ENCODE data around the gene HRH2.
"Not testable (repeated sequence)": the region's sequence is repeated elsewhere in the genome, so short reads cannot be mapped to it uniquely, and the experiment has no call there.

The HRH2 gene

DNA sequence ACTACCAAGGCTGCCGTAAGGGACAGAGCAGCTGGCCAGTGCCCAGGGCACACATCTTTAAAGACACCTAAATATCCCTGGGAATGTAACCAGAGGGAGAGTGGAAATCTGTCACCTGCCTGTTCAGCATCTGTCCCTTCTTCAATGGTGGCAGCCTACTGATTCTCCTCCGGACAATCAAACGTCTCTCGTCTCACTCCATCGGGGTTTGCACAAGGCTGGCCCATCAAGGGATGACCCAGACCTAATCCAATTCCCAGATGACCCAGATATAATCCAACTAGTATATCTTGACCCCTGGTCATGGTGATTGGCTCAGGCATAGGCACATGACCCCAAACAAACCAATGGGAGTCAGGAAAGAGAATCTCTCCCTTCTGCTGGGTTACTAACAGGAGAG, 93.5 kb downstream of the HRH2 start:
- no peak for DNase-seq (ENCODE audit: low read depth in 2 of 2)
- no peak overlapping the region for H3K4me3 ChIP-seq (replicated peaks in 1 of 2; ENCODE audit: low read depth in 2 of 2, low read length in 2 of 2)
- TF ChIP-seq, protein P1, sequence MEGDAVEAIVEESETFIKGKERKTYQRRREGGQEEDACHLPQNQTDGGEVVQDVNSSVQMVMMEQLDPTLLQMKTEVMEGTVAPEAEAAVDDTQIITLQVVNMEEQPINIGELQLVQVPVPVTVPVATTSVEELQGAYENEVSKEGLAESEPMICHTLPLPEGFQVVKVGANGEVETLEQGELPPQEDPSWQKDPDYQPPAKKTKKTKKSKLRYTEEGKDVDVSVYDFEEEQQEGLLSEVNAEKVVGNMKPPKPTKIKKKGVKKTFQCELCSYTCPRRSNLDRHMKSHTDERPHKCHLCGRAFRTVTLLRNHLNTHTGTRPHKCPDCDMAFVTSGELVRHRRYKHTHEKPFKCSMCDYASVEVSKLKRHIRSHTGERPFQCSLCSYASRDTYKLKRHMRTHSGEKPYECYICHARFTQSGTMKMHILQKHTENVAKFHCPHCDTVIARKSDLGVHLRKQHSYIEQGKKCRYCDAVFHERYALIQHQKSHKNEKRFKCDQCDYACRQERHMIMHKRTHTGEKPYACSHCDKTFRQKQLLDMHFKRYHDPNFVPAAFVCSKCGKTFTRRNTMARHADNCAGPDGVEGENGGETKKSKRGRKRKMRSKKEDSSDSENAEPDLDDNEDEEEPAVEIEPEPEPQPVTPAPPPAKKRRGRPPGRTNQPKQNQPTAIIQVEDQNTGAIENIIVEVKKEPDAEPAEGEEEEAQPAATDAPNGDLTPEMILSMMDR (IDR thresholded peaks at IDR 0.05; ENCODE audit: low read depth, low read length): no peak

DNA sequence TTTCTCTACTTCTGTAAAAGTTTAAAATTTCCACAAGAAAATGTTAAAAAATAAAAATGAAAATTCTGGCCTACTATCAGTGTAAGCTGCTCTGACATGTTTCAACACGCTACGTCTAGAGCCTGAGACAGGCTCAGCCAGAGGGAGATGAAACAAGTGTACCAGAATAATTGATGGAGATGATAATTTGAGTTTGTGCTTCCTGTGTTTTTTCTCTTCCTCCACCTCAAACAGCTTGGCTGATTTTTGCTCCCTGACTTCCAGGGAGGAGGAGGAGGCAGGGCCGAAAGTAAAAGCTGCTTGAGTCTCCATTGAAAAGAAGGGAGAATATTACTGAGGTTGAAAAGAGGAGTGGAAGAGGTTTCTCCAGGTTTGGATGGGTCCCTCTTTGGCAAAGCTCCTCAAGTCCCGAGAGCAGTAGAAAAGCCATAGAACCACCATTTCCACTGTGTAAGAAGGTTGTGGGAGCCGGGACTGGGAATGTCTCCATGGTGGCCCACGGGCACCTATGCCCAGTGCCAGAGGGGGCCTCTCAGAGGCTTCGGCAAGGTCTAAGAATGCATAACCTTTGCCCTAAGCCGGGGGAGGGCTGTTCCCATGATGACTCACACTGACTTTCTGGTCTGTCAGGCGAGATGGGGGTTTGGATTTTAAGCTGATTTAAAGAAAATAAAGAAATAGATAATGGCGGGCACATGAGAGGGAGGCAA, 95.1 kb downstream of the HRH2 start:
- H3K4me3 ChIP-seq (replicated peaks in 1 of 2; ENCODE audit: low read depth in 2 of 2, low read length in 2 of 2): no peak overlapping the region
- DNase-seq (ENCODE audit: low read depth in 2 of 2): no peak
- TF ChIP-seq, protein P1 (IDR thresholded peaks at IDR 0.05; ENCODE audit: low read depth, low read length): no peak

DNA sequence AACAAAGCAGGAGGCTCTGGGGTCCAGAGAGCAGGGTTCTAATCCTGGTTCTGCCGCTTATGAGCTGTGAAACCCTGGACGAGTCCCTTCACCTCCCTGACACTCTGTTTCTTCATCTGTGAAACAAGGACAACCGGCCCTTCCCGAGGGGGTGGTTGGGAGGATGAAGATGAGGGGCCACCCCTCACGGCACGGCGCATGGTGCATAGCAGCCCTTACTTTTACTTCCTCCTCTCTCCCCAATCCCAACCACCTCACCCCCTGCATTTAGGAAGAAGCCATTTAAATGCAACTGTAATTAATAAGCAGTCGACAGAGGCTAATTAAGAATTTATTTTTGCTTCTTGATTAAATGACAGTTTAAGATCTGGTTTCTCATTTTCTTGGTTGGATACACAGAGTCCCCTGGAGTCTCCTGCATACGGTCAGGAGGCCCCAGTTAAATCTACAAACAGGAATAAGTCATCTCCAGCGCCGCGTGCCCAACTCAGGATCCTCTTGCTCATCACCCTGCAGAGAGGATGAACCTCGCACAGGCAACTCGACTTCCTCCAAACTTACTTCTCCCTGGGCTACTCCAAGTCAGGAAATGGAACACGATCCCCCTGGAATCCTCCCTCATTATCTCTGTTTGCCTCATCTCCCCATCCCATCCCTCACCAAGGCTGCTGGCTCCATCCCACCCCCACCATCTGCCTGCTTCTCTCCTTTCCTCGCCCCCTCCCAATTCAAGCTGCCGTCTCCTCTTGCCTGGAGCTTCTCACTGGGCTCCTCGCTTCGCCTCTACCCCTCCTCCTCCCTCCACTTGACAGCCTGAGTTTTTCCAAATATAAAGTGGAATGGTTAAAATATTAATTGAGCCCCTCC, 95.9 kb downstream of the HRH2 start:
- DNase-seq (ENCODE audit: low read depth in 2 of 2): no peak
- TF ChIP-seq, protein P1 (IDR thresholded peaks at IDR 0.05; ENCODE audit: low read depth, low read length): no peak
- no peak overlapping the region for H3K4me3 ChIP-seq (replicated peaks in 1 of 2; ENCODE audit: low read depth in 2 of 2, low read length in 2 of 2)

DNA sequence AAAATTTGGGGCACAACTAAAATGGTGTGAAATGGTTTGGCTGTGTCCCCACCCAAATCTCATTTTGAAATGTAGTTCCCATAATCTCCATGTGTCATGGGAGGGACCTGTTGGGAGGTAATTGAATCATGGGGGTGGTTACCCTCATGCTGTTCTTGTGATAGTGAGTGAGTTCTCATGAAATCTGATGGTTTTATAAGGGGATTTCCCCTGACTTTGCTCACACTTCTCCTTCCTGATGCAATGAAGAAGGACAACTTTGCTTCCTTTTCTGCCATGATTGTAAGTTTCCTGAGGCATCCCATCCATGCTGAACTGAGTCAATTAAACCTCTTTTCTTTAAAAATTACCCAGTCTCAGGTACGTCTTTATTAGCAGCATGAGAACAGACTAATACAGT, 102.1 kb downstream of the HRH2 start:
- DNase-seq (ENCODE audit: low read depth in 2 of 2); H3K4me3 ChIP-seq (replicated peaks in 1 of 2; ENCODE audit: low read depth in 2 of 2, low read length in 2 of 2): not testable (repeated sequence)
